COLO668 (cell line): Measurements from ENCODE around the gene PAXX.
A peak's percentile ranks its signal among the peaks of the same experiment; 100 is the strongest.
"Not testable (repeated sequence)": the region's sequence is repeated elsewhere in the genome, so short reads cannot be mapped to it uniquely, and the experiment has no call there.

Source experiments
- DNase-seq: peaks from one replicate; lab custom pipeline; 2025; ENCODE audit not compliant: unreplicated experiment; lab: John Stamatoyannopoulos, UW

Gene PAXX

GRCh38 chr9:137030006-137030405, 37.8 kb downstream of the PAXX start:
- no peak for DNase-seq

GRCh38 chr9:137030538-137031527, 38.6 kb downstream of the PAXX start:
- DNase-seq: peak; percentile 24

- peak; percentile 26 for DNase-seq
Measured at GRCh38 chr9:137031904-137032640, 39.9 kb downstream of the PAXX start, which contains the start of gene FUT7. Gene FUT7 (minus strand): TSS chr9:137032088. CDS start chr9:137031991, 97 bp downstream.

- DNase-seq: no peak
Measured at GRCh38 chr9:137032858-137033257, 40.6 kb downstream of the PAXX start.

GRCh38 chr9:137033481-137033880, 41.3 kb downstream of the PAXX start:
- DNase-seq: not testable (repeated sequence)

- peak; percentile 48 for DNase-seq
Measured at GRCh38 chr9:137034039-137034708, 42.0 kb downstream of the PAXX start.

- peak; percentile 90 for DNase-seq
Measured at GRCh38 chr9:137034709-137035506, 42.7 kb downstream of the PAXX start.

- no peak for DNase-seq
Measured at GRCh38 chr9:137035507-137035834, 43.2 kb downstream of the PAXX start.

GRCh38 chr9:137035937-137036336, 43.7 kb downstream of the PAXX start:
- DNase-seq: no peak

- DNase-seq: no peak
Measured at GRCh38 chr9:137037035-137037434, 44.8 kb downstream of the PAXX start.

GRCh38 chr9:137037483-137037882, 45.3 kb downstream of the PAXX start:
- no peak for DNase-seq

GRCh38 chr9:137038916-137039315, 46.7 kb downstream of the PAXX start:
- no peak for DNase-seq

- DNase-seq: no peak
Measured at GRCh38 chr9:137039611-137040366, 47.6 kb downstream of the PAXX start.

GRCh38 chr9:137040568-137040967, 48.3 kb downstream of the PAXX start:
- DNase-seq: no peak

GRCh38 chr9:137041124-137041523, 48.9 kb downstream of the PAXX start:
- no peak for DNase-seq

GRCh38 chr9:137042751-137043727, 50.8 kb downstream of the PAXX start:
- no peak for DNase-seq
